Measurements from ENCODE around the gene NELL1.

The NELL1 gene

GRCh38 chr11:21346361-21346760 lies 677.0 kb downstream of the NELL1 start:
- no peaks in the 10 kb centered on the region for H3K27me3 ChIP-seq (ENCODE audit: control insufficient read depth in 1 of 2, insufficient read depth in 2 of 2, low read length in 2 of 2)
- no peak overlapping the region for H3K27ac ChIP-seq (ENCODE audit: low read length)
- no peak overlapping the region for H3K4me3 ChIP-seq (ENCODE audit: low read length in 2 of 2)
- no peaks in the 10 kb centered on the region for H3K4me1 ChIP-seq (ENCODE audit: control insufficient read depth, insufficient read depth, low read length)
- no peaks in the 10 kb centered on the region for H3K9me3 ChIP-seq (ENCODE audit: control insufficient read depth in 2 of 2, low read length in 2 of 2)
- no peaks in the 10 kb centered on the region for H3K36me3 ChIP-seq (ENCODE audit: control insufficient read depth in 2 of 2, insufficient read depth in 2 of 2, low read length in 2 of 2)
- H3K9ac ChIP-seq (ENCODE audit: low read length in 2 of 2): no peak overlapping the region

DNA sequence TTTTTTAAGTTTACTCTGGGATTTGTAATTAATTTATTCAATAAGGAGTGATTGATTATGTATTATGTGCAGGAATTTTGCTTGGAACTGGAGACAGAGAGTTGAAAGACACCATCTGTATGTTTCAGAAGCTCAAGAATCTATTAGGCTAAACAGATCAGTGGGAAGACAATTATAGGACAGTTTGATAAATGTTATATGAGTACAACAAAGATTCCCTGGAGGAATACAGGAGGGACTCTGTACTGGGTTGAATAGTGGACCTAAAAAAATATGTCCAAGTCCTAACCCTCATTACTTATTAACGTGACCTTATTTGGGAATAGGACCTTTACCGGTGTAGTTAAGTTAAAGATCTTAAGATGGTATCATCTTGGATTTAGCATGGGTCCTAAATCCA lies 681.2 kb downstream of the NELL1 start:
- no peaks in the 10 kb centered on the region for H3K9me3 ChIP-seq (ENCODE audit: control insufficient read depth in 2 of 2, low read length in 2 of 2)
- no peaks in the 10 kb centered on the region for H3K36me3 ChIP-seq (ENCODE audit: control insufficient read depth in 2 of 2, insufficient read depth in 2 of 2, low read length in 2 of 2)
- no peak overlapping the region for H3K27ac ChIP-seq (ENCODE audit: low read length)
- H3K4me3 ChIP-seq (ENCODE audit: low read length in 2 of 2): no peak overlapping the region
- no peaks in the 10 kb centered on the region for H3K4me1 ChIP-seq (ENCODE audit: control insufficient read depth, insufficient read depth, low read length)
- no peak overlapping the region for H3K9ac ChIP-seq (ENCODE audit: low read length in 2 of 2)
- H3K27me3 ChIP-seq (ENCODE audit: control insufficient read depth in 1 of 2, insufficient read depth in 2 of 2, low read length in 2 of 2): no peaks in the 10 kb centered on the region

- Histone ChIP-seq H3K9ac (ENCODE audit: low read length in 2 of 2) (no peak overlapping the region), H3K36me3 (ENCODE audit: control insufficient read depth in 2 of 2, insufficient read depth in 2 of 2, low read length in 2 of 2) (no peaks in the 10 kb centered on the region), H3K4me3 (ENCODE audit: low read length in 2 of 2) (no peak overlapping the region), H3K27ac (ENCODE audit: low read length) (no peak overlapping the region), H3K27me3 (ENCODE audit: control insufficient read depth in 1 of 2, insufficient read depth in 2 of 2, low read length in 2 of 2) (no peaks in the 10 kb centered on the region), H3K9me3 (ENCODE audit: control insufficient read depth in 2 of 2, low read length in 2 of 2) (no peaks in the 10 kb centered on the region), H3K4me1 (ENCODE audit: control insufficient read depth, insufficient read depth, low read length) (no peaks in the 10 kb centered on the region)
Measured at GRCh38 chr11:21353425-21353824, 684.0 kb downstream of the NELL1 start.

DNA sequence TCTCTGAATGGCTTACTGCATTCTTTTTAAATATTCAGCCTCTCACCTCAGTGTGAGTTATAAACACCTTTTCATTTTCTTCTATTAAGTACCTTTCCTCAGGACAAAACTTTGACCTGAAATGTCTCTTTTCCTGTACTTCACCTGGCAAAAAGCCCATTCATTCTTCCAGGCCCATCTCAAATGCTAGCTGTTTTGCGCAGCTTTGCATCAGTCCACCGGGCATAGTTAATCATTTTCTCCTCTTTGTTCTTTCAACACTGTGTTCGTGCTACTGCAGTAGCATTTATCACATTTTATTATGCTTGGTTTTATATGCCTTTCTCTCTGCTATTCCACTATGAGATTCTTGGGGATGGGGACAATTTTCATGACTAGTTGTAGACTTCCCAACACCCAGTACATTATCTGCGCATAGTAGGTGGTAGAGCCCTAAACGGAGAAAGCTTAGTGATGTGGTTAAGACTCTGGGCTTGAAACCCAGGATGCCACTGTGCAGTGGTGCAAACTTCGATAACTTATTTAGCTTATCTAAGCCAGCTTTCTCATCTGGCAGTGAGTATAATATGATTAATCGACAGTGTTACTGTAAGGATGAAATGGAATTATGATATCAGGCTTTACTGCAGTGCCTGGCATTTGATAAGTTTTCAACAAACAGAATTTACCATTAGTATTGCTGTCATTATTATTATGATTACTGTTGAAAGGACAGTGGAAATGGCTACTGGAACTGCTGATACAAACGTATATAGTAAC lies 695.7 kb downstream of the NELL1 start:
- Histone ChIP-seq H3K9me3 (ENCODE audit: control insufficient read depth in 2 of 2, low read length in 2 of 2) (no peaks in the 10 kb centered on the region), H3K9ac (ENCODE audit: low read length in 2 of 2) (no peak overlapping the region), H3K27ac (ENCODE audit: low read length) (no peak overlapping the region), H3K36me3 (ENCODE audit: control insufficient read depth in 2 of 2, insufficient read depth in 2 of 2, low read length in 2 of 2) (no peaks in the 10 kb centered on the region), H3K4me3 (ENCODE audit: low read length in 2 of 2) (no peak overlapping the region), H3K27me3 (ENCODE audit: control insufficient read depth in 1 of 2, insufficient read depth in 2 of 2, low read length in 2 of 2) (no peaks in the 10 kb centered on the region), H3K4me1 (ENCODE audit: control insufficient read depth, insufficient read depth, low read length) (no peaks in the 10 kb centered on the region)

DNA sequence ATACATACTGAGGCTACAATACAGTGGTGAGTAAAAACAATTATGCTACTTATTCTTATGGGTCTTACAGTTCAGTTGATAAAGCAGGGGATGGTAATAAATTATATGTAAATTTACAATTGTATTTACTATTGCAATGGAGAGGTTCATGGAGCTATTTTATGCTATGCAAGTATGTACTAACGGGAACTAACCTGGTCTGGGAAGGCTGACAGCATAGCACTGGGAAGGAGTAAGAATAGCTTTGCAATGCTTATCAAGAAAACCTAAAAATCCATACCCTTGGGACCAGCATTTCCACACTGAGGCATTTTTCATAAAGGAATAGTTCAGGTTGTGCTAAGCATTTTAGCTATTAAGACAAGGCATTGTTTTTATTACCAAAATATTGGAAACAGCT lies 700.6 kb downstream of the NELL1 start:
- no peaks in the 10 kb centered on the region for H3K9me3 ChIP-seq (ENCODE audit: control insufficient read depth in 2 of 2, low read length in 2 of 2)
- H3K27ac ChIP-seq (ENCODE audit: low read length): no peak overlapping the region
- H3K9ac ChIP-seq (ENCODE audit: low read length in 2 of 2): no peak overlapping the region

GRCh38 chr11:21371044-21371443 lies 701.7 kb downstream of the NELL1 start:
- Histone ChIP-seq H3K4me3 (ENCODE audit: low read length in 2 of 2) (no peak overlapping the region), H3K27me3 (ENCODE audit: control insufficient read depth in 1 of 2, insufficient read depth in 2 of 2, low read length in 2 of 2) (no peaks in the 10 kb centered on the region)

More for the DNA sequence above, 700.6 kb downstream of the NELL1 start:
- Histone ChIP-seq H3K4me1 (ENCODE audit: control insufficient read depth, insufficient read depth, low read length) (no peaks in the 10 kb centered on the region), H3K36me3 (ENCODE audit: control insufficient read depth in 2 of 2, insufficient read depth in 2 of 2, low read length in 2 of 2) (no peaks in the 10 kb centered on the region), H3K27me3 (ENCODE audit: control insufficient read depth in 1 of 2, insufficient read depth in 2 of 2, low read length in 2 of 2) (no peaks in the 10 kb centered on the region), H3K4me3 (ENCODE audit: low read length in 2 of 2) (no peak overlapping the region)

GRCh38 chr11:21372672-21373071 lies 703.3 kb downstream of the NELL1 start:
- Histone ChIP-seq H3K27me3 (ENCODE audit: control insufficient read depth in 1 of 2, insufficient read depth in 2 of 2, low read length in 2 of 2) (no peaks in the 10 kb centered on the region), H3K36me3 (ENCODE audit: control insufficient read depth in 2 of 2, insufficient read depth in 2 of 2, low read length in 2 of 2) (no peaks in the 10 kb centered on the region), H3K27ac (ENCODE audit: low read length) (no peak overlapping the region), H3K4me1 (ENCODE audit: control insufficient read depth, insufficient read depth, low read length) (no peaks in the 10 kb centered on the region), H3K4me3 (ENCODE audit: low read length in 2 of 2) (no peak overlapping the region), H3K9me3 (ENCODE audit: control insufficient read depth in 2 of 2, low read length in 2 of 2) (no peaks in the 10 kb centered on the region), H3K9ac (ENCODE audit: low read length in 2 of 2) (no peak overlapping the region)

More at GRCh38 chr11:21371044-21371443, 701.7 kb downstream of the NELL1 start:
- no peaks in the 10 kb centered on the region for H3K4me1 ChIP-seq (ENCODE audit: control insufficient read depth, insufficient read depth, low read length)
- no peak overlapping the region for H3K27ac ChIP-seq (ENCODE audit: low read length)
- no peaks in the 10 kb centered on the region for H3K9me3 ChIP-seq (ENCODE audit: control insufficient read depth in 2 of 2, low read length in 2 of 2)
- H3K36me3 ChIP-seq (ENCODE audit: control insufficient read depth in 2 of 2, insufficient read depth in 2 of 2, low read length in 2 of 2): no peaks in the 10 kb centered on the region
- H3K9ac ChIP-seq (ENCODE audit: low read length in 2 of 2): no peak overlapping the region

- Histone ChIP-seq H3K9ac (ENCODE audit: low read length in 2 of 2) (no peak overlapping the region), H3K27me3 (ENCODE audit: control insufficient read depth in 1 of 2, insufficient read depth in 2 of 2, low read length in 2 of 2) (no peaks in the 10 kb centered on the region), H3K27ac (ENCODE audit: low read length) (no peak overlapping the region), H3K4me1 (ENCODE audit: control insufficient read depth, insufficient read depth, low read length) (no peaks in the 10 kb centered on the region), H3K9me3 (ENCODE audit: control insufficient read depth in 2 of 2, low read length in 2 of 2) (no peaks in the 10 kb centered on the region), H3K4me3 (ENCODE audit: low read length in 2 of 2) (no peak overlapping the region), H3K36me3 (ENCODE audit: control insufficient read depth in 2 of 2, insufficient read depth in 2 of 2, low read length in 2 of 2) (no peaks in the 10 kb centered on the region)
Measured at GRCh38 chr11:21374376-21374775, 705.0 kb downstream of the NELL1 start.

GRCh38 chr11:21385669-21386440 lies 716.5 kb downstream of the NELL1 start:
- Histone ChIP-seq H3K4me3 (ENCODE audit: low read length in 2 of 2) (no peak overlapping the region), H3K9me3 (ENCODE audit: control insufficient read depth in 2 of 2, low read length in 2 of 2) (no peaks in the 10 kb centered on the region), H3K4me1 (ENCODE audit: control insufficient read depth, insufficient read depth, low read length) (no peaks in the 10 kb centered on the region), H3K9ac (ENCODE audit: low read length in 2 of 2) (no peak overlapping the region), H3K27me3 (ENCODE audit: control insufficient read depth in 1 of 2, insufficient read depth in 2 of 2, low read length in 2 of 2) (no peaks in the 10 kb centered on the region), H3K27ac (ENCODE audit: low read length) (no peak overlapping the region), H3K36me3 (ENCODE audit: control insufficient read depth in 2 of 2, insufficient read depth in 2 of 2, low read length in 2 of 2) (no peaks in the 10 kb centered on the region)

DNA sequence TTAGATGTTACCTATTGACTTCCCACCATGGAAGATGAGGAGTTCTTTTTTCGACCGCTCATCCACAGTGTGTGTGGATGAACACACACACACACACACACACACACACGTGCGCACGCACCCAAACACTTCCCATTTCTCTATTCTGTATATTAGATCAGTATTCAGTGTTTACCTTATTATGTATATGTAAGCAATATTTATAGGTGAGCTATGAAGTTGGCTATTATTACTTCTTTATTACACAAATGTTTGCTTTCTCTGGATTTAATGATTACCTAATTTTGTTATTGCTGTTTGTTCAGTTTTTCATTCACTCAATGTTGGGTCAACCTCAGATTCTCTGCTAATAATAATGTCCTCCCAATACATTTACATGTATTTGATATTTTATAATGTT lies 721.0 kb downstream of the NELL1 start:
- H3K27me3 ChIP-seq (ENCODE audit: control insufficient read depth in 1 of 2, insufficient read depth in 2 of 2, low read length in 2 of 2): no peaks in the 10 kb centered on the region
- no peak overlapping the region for H3K9ac ChIP-seq (ENCODE audit: low read length in 2 of 2)
- H3K27ac ChIP-seq (ENCODE audit: low read length): no peak overlapping the region
- H3K36me3 ChIP-seq (ENCODE audit: control insufficient read depth in 2 of 2, insufficient read depth in 2 of 2, low read length in 2 of 2): no peaks in the 10 kb centered on the region
- no peaks in the 10 kb centered on the region for H3K9me3 ChIP-seq (ENCODE audit: control insufficient read depth in 2 of 2, low read length in 2 of 2)
- H3K4me1 ChIP-seq (ENCODE audit: control insufficient read depth, insufficient read depth, low read length): no peaks in the 10 kb centered on the region
- no peak overlapping the region for H3K4me3 ChIP-seq (ENCODE audit: low read length in 2 of 2)
